Left lung (tissue), 10 donors: ENCODE data around the gene ZMAT5. TPM values are rescaled to one million over a fixed set of nuclear protein-coding genes. Genes with fewer than 3 reads are reported as not detected.

ENCODE experiments used
- ATAC-seq: fragments of 200-7000 bp; cut with Tn5 transposase; one replicate; pipeline ENCODE4 v1.9.1; 2020; ENCODE audit warnings: moderate library complexity
- DNase-seq, 4 donors: peaks; one replicate each; pipeline ENCODE4 v3.0.0-alpha.2; 2013 to 2020
- H3K27ac ChIP-seq, 2 donors: fragments of 200-600 bp; sonication (generic) in 1 of 2; one replicate each; pipeline versions ENCODE4 v1.5.0 to v1.8.0; 2020 to 2021
- H3K27me3 ChIP-seq, 2 donors: fragments of 200-600 bp; sonication (generic) in 1 of 2; one replicate each; pipeline versions ENCODE4 v1.5.0 to v1.8.0; 2020 to 2021
- H3K36me3 ChIP-seq, 2 donors: fragments of 200-600 bp; sonication (generic) in 1 of 2; one replicate each; pipeline versions ENCODE4 v1.5.0 to v1.8.0; 2020 to 2021
- H3K4me1 ChIP-seq, 2 donors: fragments of 200-600 bp; one replicate each; pipeline ENCODE4 v1.8.0; 2021
- H3K4me3 ChIP-seq, 2 donors: fragments of 200-600 bp; sonication (generic) in 1 of 2; one replicate each; pipeline versions ENCODE4 v1.5.0 to v1.8.0; 2020 to 2021; ENCODE audit warnings: mild to moderate bottlenecking in 1 of 2
- H3K9me3 ChIP-seq, 2 donors: fragments of 200-600 bp; sonication (generic) in 1 of 2; one replicate each; pipeline versions ENCODE4 v1.5.0 to v1.8.0; 2020 to 2021
- CTCF ChIP-seq, 2 donors: fragments of 200-600 bp; sonication (generic) in 1 of 2; IDR thresholded peaks; one replicate each; pipeline versions ENCODE4 v1.5.0 to v1.8.0; 2021; ENCODE audit warnings: antibody characterized with exemption in 2 of 2
- intact Hi-C, 2 donors: fragments of 100-400 bp; cut with DNase I; formaldehyde crosslinking; loops; one replicate each; pipeline versions ENCODE4 v1.11.2 to v1.14.2; 2022
- polyA plus RNA-seq, 6 donors: library from polyadenylated mRNA; unstranded; fragments of 120-200 nt; gene quantifications; one replicate each; pipeline ENCODE4 v1.2.1, GENCODE V29; 2013; ENCODE audit not compliant: insufficient read length in 6 of 6
- total RNA-seq, 2 donors: library from RNA; stranded (reverse); fragmentation: NEBNext Ultra II Directional; extraction: Animal tissue kit (Norgen Biotek cat#: 25700); gene quantifications; one replicate each; pipeline ENCODE4 v1.2.1, GENCODE V29; 2021
- donor health status: DM: no; HTN: yes; CAD: no.
- donor health status: DM: no; HTN: no; CAD: no.

ZMAT5 gene
- total and polyA plus RNA-seq, 8 donors: 20.3 to 23.3 (median 22.3) TPM

GRCh38 chr22:29793396-29793795 lies 26.6 kb upstream of the ZMAT5 start:
- H3K4me3 ChIP-seq: no peak overlapping the region
- intact Hi-C loops: no loop called here
- no peak for ATAC-seq
- H3K27me3 ChIP-seq: no peaks in the 10 kb centered on the region
- H3K9me3 ChIP-seq: no peaks in the 10 kb centered on the region
- peaks cover 0 to 97% of the 10 kb centered on the region in 2 donors for H3K36me3 ChIP-seq
- DNase-seq: no peak
- no peak for TF ChIP-seq CTCF (IDR thresholded peaks at IDR 0.05)
- no peak overlapping the region for H3K27ac ChIP-seq
- H3K4me1 ChIP-seq: peaks cover 0 to 16% of the 10 kb centered on the region in 2 donors

- H3K27me3 ChIP-seq: no peaks in the 10 kb centered on the region
- H3K36me3 ChIP-seq: peaks cover 0 to 88% of the 10 kb centered on the region in 2 donors
- no peak for DNase-seq
- H3K27ac ChIP-seq: no peak overlapping the region
- no peaks in the 10 kb centered on the region for H3K9me3 ChIP-seq
- TF ChIP-seq CTCF (IDR thresholded peaks at IDR 0.05): no peak
- no peak overlapping the region for H3K4me3 ChIP-seq
- no peak for ATAC-seq
- no peaks in the 10 kb centered on the region for H3K4me1 ChIP-seq
- intact Hi-C loops: no loop called here
Measured at GRCh38 chr22:29790061-29790460, 23.3 kb upstream of the ZMAT5 start.

- DNase-seq: no peak
- H3K4me1 ChIP-seq: peaks cover 4 to 9% of the 10 kb centered on the region in 2 donors
- no peak for ATAC-seq
- no peak overlapping the region for H3K27ac ChIP-seq
- H3K9me3 ChIP-seq: no peaks in the 10 kb centered on the region
- peaks cover 0 to 74% of the 10 kb centered on the region in 2 donors for H3K36me3 ChIP-seq
- TF ChIP-seq CTCF (IDR thresholded peaks at IDR 0.05): no peak
- H3K4me3 ChIP-seq: no peak overlapping the region
- intact Hi-C loops: no loop called here
- no peaks in the 10 kb centered on the region for H3K27me3 ChIP-seq
Measured at GRCh38 chr22:29788339-29789279, 21.8 kb upstream of the ZMAT5 start.

- Histone ChIP-seq H3K9me3 (no peaks in the 10 kb centered on the region), H3K36me3 (peaks cover 0 to 63% of the 10 kb centered on the region in 2 donors), H3K27me3 (no peaks in the 10 kb centered on the region), H3K4me3 (no peak overlapping the region), H3K27ac (no peak overlapping the region), H3K4me1 (peaks cover 4 to 9% of the 10 kb centered on the region in 2 donors)
- TF ChIP-seq CTCF (IDR thresholded peaks at IDR 0.05): no peak
- ATAC-seq: peak; percentile 19
- intact Hi-C loops: no loop called here
- DNase-seq: peak in 1 of 4 donors; percentile 44
Measured at GRCh38 chr22:29787371-29787980, 20.7 kb upstream of the ZMAT5 start.

- intact Hi-C loops: no loop called here
- Histone ChIP-seq H3K4me3 (no peak overlapping the region), H3K4me1 (peaks cover 9 to 16% of the 10 kb centered on the region in 2 donors), H3K27me3 (no peaks in the 10 kb centered on the region), H3K36me3 (peaks cover 0 to 48% of the 10 kb centered on the region in 2 donors), H3K27ac (no peak overlapping the region), H3K9me3 (no peaks in the 10 kb centered on the region)
- peak in 1 of 4 donors; percentile 40 for DNase-seq
- no peak for ATAC-seq
- TF ChIP-seq CTCF (IDR thresholded peaks at IDR 0.05): no peak
Measured at GRCh38 chr22:29786031-29786430, 19.2 kb upstream of the ZMAT5 start.
